HepG2 (cell line): ENCODE data around the gene HAGHL. TPM values are rescaled to one million over a fixed set of nuclear protein-coding genes. Genes with fewer than 3 reads are reported as not detected.

ENCODE experiments used
- ELF1 ChIP-seq: sonication (generic); formaldehyde crosslinking; IDR thresholded peaks from 2 replicates; pipeline ENCODE4 v1.4.0; 2020; ENCODE audit warnings: missing genetic modification reagents
- FOXC1 ChIP-seq: sonication (generic); formaldehyde crosslinking; IDR thresholded peaks from 2 replicates; pipeline ENCODE4 v1.8.0; 2022; ENCODE audit warnings: mild to moderate bottlenecking, missing genetic modification reagents, borderline replicate concordance
- HOXA3 ChIP-seq: sonication (generic); formaldehyde crosslinking; IDR thresholded peaks from 2 replicates; pipeline ENCODE4 v1.5.0; 2020; ENCODE audit warnings: missing genetic modification reagents
- KDM5B ChIP-seq: sonication (generic); formaldehyde crosslinking; IDR thresholded peaks from 2 replicates; pipeline ENCODE4 v1.4.0; 2020; ENCODE audit warnings: missing genetic modification reagents, mild to moderate bottlenecking, borderline replicate concordance
- MTA1 ChIP-seq: sonication (generic); formaldehyde crosslinking; IDR thresholded peaks from 2 replicates; pipeline ENCODE4 v1.4.0; 2020; ENCODE audit warnings: missing genetic modification reagents, mild to moderate bottlenecking, borderline replicate concordance
- MYC ChIP-seq: sonication (generic); formaldehyde crosslinking; IDR thresholded peaks from 2 replicates; pipeline ENCODE4 v1.9.0; 2021; ENCODE audit warnings: missing genetic modification reagents, borderline replicate concordance
- NR1H2 ChIP-seq: sonication (generic); formaldehyde crosslinking; IDR thresholded peaks from 2 replicates; pipeline ENCODE4 v1.8.1; 2022; ENCODE audit warnings: low read depth, missing genetic modification reagents, borderline replicate concordance
- PHF8 ChIP-seq: sonication (generic); formaldehyde crosslinking; IDR thresholded peaks from 2 replicates; pipeline ENCODE4 v1.5.0; 2020; ENCODE audit warnings: missing genetic modification reagents
- RFXAP ChIP-seq: sonication (generic); formaldehyde crosslinking; IDR thresholded peaks from 2 replicates; pipeline ENCODE4 v1.4.0; 2020; ENCODE audit warnings: missing genetic modification reagents, borderline replicate concordance
- SNRNP70 ChIP-seq: fragments of 200-400 bp; formaldehyde crosslinking; IDR thresholded peaks from 2 replicates; pipeline ENCODE4 v1.6.1; 2017; ENCODE audit warnings: mild to moderate bottlenecking, low read depth, low read length, moderate library complexity
- STAG1 ChIP-seq: sonication (generic); formaldehyde crosslinking; IDR thresholded peaks from 2 replicates; pipeline ENCODE4 v1.4.0; 2020; ENCODE audit warnings: missing genetic modification reagents
- ZC3H13 ChIP-seq: sonication (generic); formaldehyde crosslinking; IDR thresholded peaks from 2 replicates; pipeline ENCODE4 v1.8.1; 2023; ENCODE audit warnings: mild to moderate bottlenecking, missing genetic modification reagents, moderate library complexity
- ZNF607 ChIP-seq: sonication (generic); formaldehyde crosslinking; IDR thresholded peaks from 2 replicates; pipeline ENCODE4 v1.5.1; 2020; ENCODE audit warnings: missing genetic modification reagents, mild to moderate bottlenecking, borderline replicate concordance
- ZNF709 ChIP-seq: sonication (generic); formaldehyde crosslinking; IDR thresholded peaks from 2 replicates; pipeline ENCODE4 v1.5.0; 2020; ENCODE audit warnings: mild to moderate bottlenecking, missing genetic modification reagents
- ZNF713 ChIP-seq: sonication (generic); formaldehyde crosslinking; IDR thresholded peaks from 2 replicates; pipeline ENCODE4 v1.4.0; 2020; ENCODE audit warnings: mild to moderate bottlenecking, missing genetic modification reagents
- ZNF761 ChIP-seq: sonication (generic); formaldehyde crosslinking; conservative IDR thresholded peaks from 2 replicates; pipeline ENCODE4 v1.4.0; 2020; ENCODE audit warnings: mild to moderate bottlenecking, missing genetic modification reagents
- ZNF839 ChIP-seq: sonication (generic); formaldehyde crosslinking; IDR thresholded peaks from 2 replicates; pipeline ENCODE4 v1.4.0; 2020; ENCODE audit warnings: missing genetic modification reagents, mild to moderate bottlenecking, borderline replicate concordance
- polyA plus RNA-seq, 8 experiments: library from polyadenylated mRNA; depleted of rRNA in 3 of 8; stranded (reverse) in 7 of 8; unstranded in 1 of 8; fragments of >200 nt; fragmentation: Illumina TruSeq in 4 of 8; extraction: Trizol in 4 of 8; gene quantifications; 2 replicates each; pipeline versions ENCODE4 v1.2.1 to v1.2.3, GENCODE V29; 2011 to 2016; ENCODE audit warnings: low read depth in 4 of 8, missing spikeins in 1 of 8, mixed read lengths in 1 of 8; ENCODE audit not compliant: insufficient read depth in 1 of 8
- total RNA-seq, 5 experiments: library from RNA; depleted of rRNA; stranded (reverse); fragments of >200 nt; fragmentation: Illumina TruSeq; extraction: Trizol; gene quantifications; 2 replicates each; pipeline ENCODE4 v1.2.3, GENCODE V29; 2016; ENCODE audit warnings: low read depth in 1 of 5
- TF ChIP-seq, protein P1 (sequence below): sonication (generic); formaldehyde crosslinking; IDR thresholded peaks from 2 replicates; pipeline ENCODE4 v1.5.1; 2020; ENCODE audit warnings: mild to moderate bottlenecking, moderate library complexity, missing genetic modification reagents
- TF ChIP-seq, protein P2 (sequence below): sonication (generic); formaldehyde crosslinking; conservative IDR thresholded peaks from 2 replicates; pipeline ENCODE4 v1.8.0; 2022; ENCODE audit warnings: mild to moderate bottlenecking, moderate library complexity, missing genetic modification reagents
- TF ChIP-seq, protein P3 (sequence below): sonication (generic); formaldehyde crosslinking; IDR thresholded peaks from 2 replicates; pipeline ENCODE4 v1.4.0; 2020; ENCODE audit warnings: mild to moderate bottlenecking, missing genetic modification reagents
- TF ChIP-seq, protein P4 (sequence below): fragments of 450-650 bp; IDR thresholded peaks from 2 replicates; pipeline ENCODE4 v1.6.1; 2017; ENCODE audit warnings: mild to moderate bottlenecking
- TF ChIP-seq, protein P5 (sequence below): sonication (generic); formaldehyde crosslinking; IDR thresholded peaks from 2 replicates; pipeline ENCODE4 v1.4.0; 2020; ENCODE audit warnings: mild to moderate bottlenecking, missing genetic modification reagents

The HAGHL gene
- total and polyA plus RNA-seq, 2 of the 13 experiments (the other 11 are each of a cell fraction or from before 2014, with no cell fraction given): 3.4 to 8.4 TPM

DNA sequence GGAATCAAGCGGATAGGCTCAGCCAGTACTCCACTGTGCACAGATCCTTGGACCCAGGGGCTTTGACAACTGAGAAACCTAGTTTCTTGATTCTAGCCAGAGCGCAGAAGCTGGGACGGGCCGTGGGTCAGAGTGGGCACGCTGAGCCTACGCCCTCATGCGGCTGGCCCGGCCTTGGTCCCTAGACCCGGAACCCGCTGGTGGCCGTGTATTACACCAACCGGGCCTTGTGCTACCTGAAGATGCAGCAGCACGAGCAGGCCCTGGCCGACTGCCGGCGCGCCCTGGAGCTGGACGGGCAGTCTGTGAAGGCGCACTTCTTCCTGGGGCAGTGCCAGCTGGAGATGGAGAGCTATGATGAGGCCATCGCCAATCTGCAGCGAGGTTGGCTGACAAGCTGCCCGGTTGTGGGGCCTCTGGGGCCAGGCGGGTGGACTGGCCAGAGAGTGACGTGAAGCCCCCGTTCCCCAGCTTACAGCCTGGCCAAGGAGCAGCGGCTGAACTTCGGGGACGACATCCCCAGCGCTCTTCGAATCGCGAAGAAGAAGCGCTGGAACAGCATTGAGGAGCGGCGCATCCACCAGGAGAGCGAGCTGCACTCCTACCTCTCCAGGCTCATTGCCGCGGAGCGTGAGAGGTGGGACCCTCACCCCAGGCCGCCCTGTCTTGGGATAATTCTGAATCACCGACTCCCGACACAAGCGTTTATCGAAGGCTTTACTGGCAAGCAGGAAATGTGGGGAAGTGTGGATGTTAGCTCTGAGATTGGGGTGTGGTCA lies 45.8 kb upstream of the HAGHL start (continued):
- TF ChIP-seq, protein P1, sequence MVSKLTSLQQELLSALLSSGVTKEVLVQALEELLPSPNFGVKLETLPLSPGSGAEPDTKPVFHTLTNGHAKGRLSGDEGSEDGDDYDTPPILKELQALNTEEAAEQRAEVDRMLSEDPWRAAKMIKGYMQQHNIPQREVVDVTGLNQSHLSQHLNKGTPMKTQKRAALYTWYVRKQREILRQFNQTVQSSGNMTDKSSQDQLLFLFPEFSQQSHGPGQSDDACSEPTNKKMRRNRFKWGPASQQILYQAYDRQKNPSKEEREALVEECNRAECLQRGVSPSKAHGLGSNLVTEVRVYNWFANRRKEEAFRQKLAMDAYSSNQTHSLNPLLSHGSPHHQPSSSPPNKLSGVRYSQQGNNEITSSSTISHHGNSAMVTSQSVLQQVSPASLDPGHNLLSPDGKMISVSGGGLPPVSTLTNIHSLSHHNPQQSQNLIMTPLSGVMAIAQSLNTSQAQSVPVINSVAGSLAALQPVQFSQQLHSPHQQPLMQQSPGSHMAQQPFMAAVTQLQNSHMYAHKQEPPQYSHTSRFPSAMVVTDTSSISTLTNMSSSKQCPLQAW (CRISPR knock-in tag): no peak
- TF ChIP-seq MTA1 (CRISPR knock-in tag) (peak; percentile 11; the same call in 1 of the 2 replicates), ZNF709 (CRISPR knock-in tag) (0 out of 2 replicates have a peak, but pooled peaks have one; percentile 5), NR1H2 (CRISPR knock-in tag) (no peak), KDM5B (CRISPR knock-in tag) (peak; percentile 51; the same call in 1 of the 2 replicates), ELF1 (peak; percentile 73), ZNF761 (CRISPR knock-in tag) (no peak), HOXA3 (peak; percentile 53; the same call in 1 of the 2 replicates), MYC (CRISPR knock-in tag) (peak; percentile 51; the same call in 1 of the 2 replicates), PHF8 (CRISPR knock-in tag) (peak; percentile 46), ZNF713 (0 out of 2 replicates have a peak, but pooled peaks have one; percentile 33), ZNF607 (CRISPR knock-in tag) (no peak), ZNF839 (CRISPR knock-in tag) (0 out of 2 replicates have a peak, but pooled peaks have one; percentile 41), RFXAP (CRISPR knock-in tag) (no peak), SNRNP70 (no peak), STAG1 (CRISPR knock-in tag) (peak; percentile 48), ZC3H13 (CRISPR knock-in tag) (no peak; the same call in 1 of the 2 replicates), FOXC1 (0 out of 2 replicates have a peak, but pooled peaks have one; percentile 25)
- TF ChIP-seq, protein P2, sequence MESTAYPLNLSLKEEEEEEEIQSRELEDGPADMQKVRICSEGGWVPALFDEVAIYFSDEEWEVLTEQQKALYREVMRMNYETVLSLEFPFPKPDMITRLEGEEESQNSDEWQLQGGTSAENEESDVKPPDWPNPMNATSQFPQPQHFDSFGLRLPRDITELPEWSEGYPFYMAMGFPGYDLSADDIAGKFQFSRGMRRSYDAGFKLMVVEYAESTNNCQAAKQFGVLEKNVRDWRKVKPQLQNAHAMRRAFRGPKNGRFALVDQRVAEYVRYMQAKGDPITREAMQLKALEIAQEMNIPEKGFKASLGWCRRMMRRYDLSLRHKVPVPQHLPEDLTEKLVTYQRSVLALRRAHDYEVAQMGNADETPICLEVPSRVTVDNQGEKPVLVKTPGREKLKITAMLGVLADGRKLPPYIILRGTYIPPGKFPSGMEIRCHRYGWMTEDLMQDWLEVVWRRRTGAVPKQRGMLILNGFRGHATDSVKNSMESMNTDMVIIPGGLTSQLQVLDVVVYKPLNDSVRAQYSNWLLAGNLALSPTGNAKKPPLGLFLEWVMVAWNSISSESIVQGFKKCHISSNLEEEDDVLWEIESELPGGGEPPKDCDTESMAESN (CRISPR knock-in tag): 0 out of 2 replicates have a peak, but pooled peaks have one; percentile 15
- TF ChIP-seq, protein P3, sequence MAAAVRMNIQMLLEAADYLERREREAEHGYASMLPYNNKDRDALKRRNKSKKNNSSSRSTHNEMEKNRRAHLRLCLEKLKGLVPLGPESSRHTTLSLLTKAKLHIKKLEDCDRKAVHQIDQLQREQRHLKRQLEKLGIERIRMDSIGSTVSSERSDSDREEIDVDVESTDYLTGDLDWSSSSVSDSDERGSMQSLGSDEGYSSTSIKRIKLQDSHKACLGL: 0 out of 2 replicates have a peak, but pooled peaks have one; percentile 60
- TF ChIP-seq, protein P4, sequence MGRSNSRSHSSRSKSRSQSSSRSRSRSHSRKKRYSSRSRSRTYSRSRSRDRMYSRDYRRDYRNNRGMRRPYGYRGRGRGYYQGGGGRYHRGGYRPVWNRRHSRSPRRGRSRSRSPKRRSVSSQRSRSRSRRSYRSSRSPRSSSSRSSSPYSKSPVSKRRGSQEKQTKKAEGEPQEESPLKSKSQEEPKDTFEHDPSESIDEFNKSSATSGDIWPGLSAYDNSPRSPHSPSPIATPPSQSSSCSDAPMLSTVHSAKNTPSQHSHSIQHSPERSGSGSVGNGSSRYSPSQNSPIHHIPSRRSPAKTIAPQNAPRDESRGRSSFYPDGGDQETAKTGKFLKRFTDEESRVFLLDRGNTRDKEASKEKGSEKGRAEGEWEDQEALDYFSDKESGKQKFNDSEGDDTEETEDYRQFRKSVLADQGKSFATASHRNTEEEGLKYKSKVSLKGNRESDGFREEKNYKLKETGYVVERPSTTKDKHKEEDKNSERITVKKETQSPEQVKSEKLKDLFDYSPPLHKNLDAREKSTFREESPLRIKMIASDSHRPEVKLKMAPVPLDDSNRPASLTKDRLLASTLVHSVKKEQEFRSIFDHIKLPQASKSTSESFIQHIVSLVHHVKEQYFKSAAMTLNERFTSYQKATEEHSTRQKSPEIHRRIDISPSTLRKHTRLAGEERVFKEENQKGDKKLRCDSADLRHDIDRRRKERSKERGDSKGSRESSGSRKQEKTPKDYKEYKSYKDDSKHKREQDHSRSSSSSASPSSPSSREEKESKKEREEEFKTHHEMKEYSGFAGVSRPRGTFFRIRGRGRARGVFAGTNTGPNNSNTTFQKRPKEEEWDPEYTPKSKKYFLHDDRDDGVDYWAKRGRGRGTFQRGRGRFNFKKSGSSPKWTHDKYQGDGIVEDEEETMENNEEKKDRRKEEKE: no peak
- TF ChIP-seq, protein P5, sequence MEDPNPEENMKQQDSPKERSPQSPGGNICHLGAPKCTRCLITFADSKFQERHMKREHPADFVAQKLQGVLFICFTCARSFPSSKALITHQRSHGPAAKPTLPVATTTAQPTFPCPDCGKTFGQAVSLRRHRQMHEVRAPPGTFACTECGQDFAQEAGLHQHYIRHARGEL (CRISPR knock-in tag): no peak
